T-helper 1 cell treated with Interleukin-12 subunit alpha and Interleukin-12 subunit beta and Interleukin-4 antibody, amounts not matched to agents 30 μg/mL and 1 μg/mL, for 36 hours (primary cell): Measurements from ENCODE around the gene IRAK4.
A peak's percentile ranks its signal among the peaks of the same experiment; 100 is the strongest.

Experiments
- H3K27ac Mint-ChIP-seq: one replicate; pipeline ENCODE4 v1.8.0; 2021; ENCODE audit warnings: mild to moderate bottlenecking, mixed read lengths
- H3K27me3 Mint-ChIP-seq: one replicate; pipeline ENCODE4 v1.8.0; 2021; ENCODE audit warnings: low read depth, mixed read lengths
- H3K36me3 Mint-ChIP-seq: one replicate; pipeline ENCODE4 v1.8.0; 2021; ENCODE audit warnings: low read depth, mixed read lengths
- H3K4me1 Mint-ChIP-seq: one replicate; pipeline ENCODE4 v1.8.0; 2021; ENCODE audit warnings: low read depth, mixed read lengths
- H3K4me3 Mint-ChIP-seq: one replicate; pipeline ENCODE4 v1.8.0; 2021; ENCODE audit warnings: mild to moderate bottlenecking, moderate library complexity, mixed read lengths
- H3K9me3 Mint-ChIP-seq: one replicate; pipeline ENCODE4 v1.8.0; 2021; ENCODE audit warnings: mixed read lengths

The IRAK4 gene

GRCh38 chr12:43805149-43805859, 46.6 kb downstream of the IRAK4 start:
- Mint-ChIP-seq H3K4me1 (peaks cover 24% of the 10 kb centered on the region), H3K9me3 (no peaks in the 10 kb centered on the region), H3K27me3 (no peaks in the 10 kb centered on the region), H3K4me3 (peak overlapping the region; percentile 94), H3K27ac (peak overlapping the region; percentile 87), H3K36me3 (peaks cover 15% of the 10 kb centered on the region)

- Mint-ChIP-seq H3K36me3 (peaks cover 10% of the 10 kb centered on the region), H3K27me3 (no peaks in the 10 kb centered on the region), H3K27ac (peak within 1 kb of the TSS; percentile 100), H3K9me3 (no peaks in the 10 kb centered on the region), H3K4me3 (peak within 1 kb of the TSS; percentile 100), H3K4me1 (peaks cover 24% of the 10 kb centered on the region)
These were observed 47.3 kb downstream of the IRAK4 start, which contains the start of gene TWF1 for GRCh38 chr12:43805860-43806736. TSS of gene TWF1 (minus strand) at chr12:43806317. CDS start at chr12:43806245, 72 bp downstream.

GRCh38 chr12:43806737-43807072, 48.0 kb downstream of the IRAK4 start:
- no peaks in the 10 kb centered on the region for H3K9me3 Mint-ChIP-seq
- H3K4me1 Mint-ChIP-seq = peaks cover 24% of the 10 kb centered on the region
- peak overlapping the region; percentile 100 for H3K27ac Mint-ChIP-seq
- H3K36me3 Mint-ChIP-seq = peaks cover 8% of the 10 kb centered on the region
- no peaks in the 10 kb centered on the region for H3K27me3 Mint-ChIP-seq
- H3K4me3 Mint-ChIP-seq = peak overlapping the region; percentile 100

DNA sequence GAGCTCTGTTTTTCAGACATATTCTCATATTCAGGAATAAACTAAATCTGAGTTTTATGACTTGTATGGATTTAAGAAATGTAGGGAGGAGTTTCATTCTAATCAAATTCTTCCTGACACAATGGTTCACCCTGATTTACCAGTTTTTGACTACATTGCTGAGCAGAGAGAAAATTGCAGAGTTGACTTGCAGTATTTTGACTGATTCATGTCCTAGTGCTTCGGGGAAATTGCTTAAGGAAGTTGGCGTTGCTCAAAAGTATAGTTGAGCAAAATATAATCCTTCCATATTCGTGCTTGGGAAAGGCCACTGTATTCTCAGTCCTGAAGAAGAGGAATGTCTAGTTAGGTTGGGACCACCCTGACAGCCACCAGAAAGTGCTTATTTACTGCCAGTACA, 48.6 kb downstream of the IRAK4 start:
- Mint-ChIP-seq H3K4me1 (peaks cover 23% of the 10 kb centered on the region), H3K36me3 (peaks cover 8% of the 10 kb centered on the region), H3K27ac (peak overlapping the region; percentile 100), H3K9me3 (no peaks in the 10 kb centered on the region), H3K27me3 (peaks cover 3% of the 10 kb centered on the region), H3K4me3 (no peak overlapping the region)

DNA sequence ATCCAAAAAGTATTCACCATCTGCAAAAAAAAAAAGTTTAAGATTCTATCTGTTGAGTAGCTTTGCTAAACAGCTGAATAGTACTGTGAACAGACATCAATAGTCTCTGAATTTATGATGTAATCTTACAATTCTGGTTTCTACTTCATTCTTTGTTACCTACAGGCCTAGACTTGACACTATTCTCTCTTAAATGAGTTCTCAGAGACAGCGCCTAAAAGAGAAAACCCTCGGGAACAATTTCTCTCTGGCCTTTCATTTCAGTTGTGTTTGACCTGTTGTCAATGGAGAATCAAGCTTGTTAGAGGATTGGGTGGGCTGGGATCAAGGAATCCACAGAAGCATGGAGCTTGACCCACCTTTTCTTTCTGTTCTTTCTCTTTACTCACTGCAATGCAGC, 53.3 kb downstream of the IRAK4 start:
- no peak overlapping the region for H3K4me3 Mint-ChIP-seq
- H3K4me1 Mint-ChIP-seq = peaks cover 4% of the 10 kb centered on the region
- no peaks in the 10 kb centered on the region for H3K36me3 Mint-ChIP-seq
- H3K27ac Mint-ChIP-seq = no peak overlapping the region
- H3K9me3 Mint-ChIP-seq = no peaks in the 10 kb centered on the region
- peaks cover 16% of the 10 kb centered on the region for H3K27me3 Mint-ChIP-seq

GRCh38 chr12:43812926-43813325, 54.2 kb downstream of the IRAK4 start:
- Mint-ChIP-seq H3K4me3 (no peak overlapping the region), H3K4me1 (no peaks in the 10 kb centered on the region), H3K27ac (no peak overlapping the region), H3K9me3 (no peaks in the 10 kb centered on the region), H3K27me3 (peaks cover 16% of the 10 kb centered on the region), H3K36me3 (no peaks in the 10 kb centered on the region)

GRCh38 chr12:43815416-43815815, 56.7 kb downstream of the IRAK4 start:
- Mint-ChIP-seq H3K4me1 (no peaks in the 10 kb centered on the region), H3K9me3 (no peaks in the 10 kb centered on the region), H3K27ac (no peak overlapping the region), H3K36me3 (no peaks in the 10 kb centered on the region), H3K27me3 (peaks cover 19% of the 10 kb centered on the region), H3K4me3 (no peak overlapping the region)

DNA sequence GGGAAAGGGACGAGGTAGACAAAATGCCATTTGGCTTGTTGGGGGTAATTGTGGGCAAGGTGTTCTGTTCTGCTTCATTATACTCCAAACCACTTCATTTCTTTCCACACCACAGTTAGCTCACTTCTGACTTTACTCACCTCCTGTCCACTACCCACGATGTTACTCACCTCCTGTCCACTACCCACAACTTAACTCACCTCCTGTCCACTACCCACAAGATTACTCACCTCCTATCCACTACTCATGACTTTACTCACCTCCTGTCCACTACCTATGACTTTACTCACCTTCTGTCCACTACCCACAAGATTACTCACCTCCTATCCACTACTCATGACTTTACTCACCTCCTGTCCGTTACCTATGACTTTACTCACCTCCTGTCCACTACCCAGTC, 57.4 kb downstream of the IRAK4 start:
- no peaks in the 10 kb centered on the region for H3K4me1 Mint-ChIP-seq
- no peaks in the 10 kb centered on the region for H3K9me3 Mint-ChIP-seq
- no peaks in the 10 kb centered on the region for H3K36me3 Mint-ChIP-seq
- no peak overlapping the region for H3K4me3 Mint-ChIP-seq
- no peak overlapping the region for H3K27ac Mint-ChIP-seq
- peaks cover 19% of the 10 kb centered on the region for H3K27me3 Mint-ChIP-seq

DNA sequence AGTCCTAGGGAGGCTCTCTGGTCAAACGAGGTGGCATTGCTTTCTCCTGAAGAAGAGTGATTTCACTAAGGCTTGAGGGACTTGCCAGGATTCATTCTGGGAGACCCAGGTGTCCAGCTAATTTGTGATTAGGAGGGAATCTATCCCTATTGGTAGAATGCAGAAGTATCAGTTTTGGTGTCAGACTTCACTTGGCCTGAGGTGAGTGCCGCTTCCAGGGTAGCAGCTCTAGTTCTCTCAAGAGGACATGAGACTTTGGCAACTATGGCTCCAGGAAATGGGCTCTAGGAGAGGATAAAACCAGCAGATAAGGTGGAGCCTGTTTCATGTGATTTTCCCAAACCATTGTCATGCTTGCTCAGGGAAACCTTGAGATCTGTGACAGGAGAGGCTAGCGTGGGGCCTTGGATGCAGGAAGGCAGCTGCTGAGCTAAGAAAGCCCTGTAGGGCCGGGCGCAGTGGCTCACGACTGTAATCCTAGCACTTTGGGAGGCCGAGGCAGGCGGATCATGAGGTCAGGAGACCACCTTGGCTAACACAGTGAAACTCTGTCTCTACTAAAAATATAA, 65.5 kb downstream of the IRAK4 start:
- Mint-ChIP-seq H3K27me3 (peaks cover 16% of the 10 kb centered on the region), H3K4me1 (no peaks in the 10 kb centered on the region), H3K9me3 (no peaks in the 10 kb centered on the region), H3K4me3 (no peak overlapping the region), H3K36me3 (no peaks in the 10 kb centered on the region), H3K27ac (no peak overlapping the region)

- H3K9me3 Mint-ChIP-seq = no peaks in the 10 kb centered on the region
- H3K27me3 Mint-ChIP-seq = peaks cover 24% of the 10 kb centered on the region
- peaks cover 1% of the 10 kb centered on the region for H3K4me1 Mint-ChIP-seq
- no peaks in the 10 kb centered on the region for H3K36me3 Mint-ChIP-seq
- no peak overlapping the region for H3K27ac Mint-ChIP-seq
- H3K4me3 Mint-ChIP-seq = no peak overlapping the region
These were observed 67.9 kb downstream of the IRAK4 start for GRCh38 chr12:43826681-43827080.

DNA sequence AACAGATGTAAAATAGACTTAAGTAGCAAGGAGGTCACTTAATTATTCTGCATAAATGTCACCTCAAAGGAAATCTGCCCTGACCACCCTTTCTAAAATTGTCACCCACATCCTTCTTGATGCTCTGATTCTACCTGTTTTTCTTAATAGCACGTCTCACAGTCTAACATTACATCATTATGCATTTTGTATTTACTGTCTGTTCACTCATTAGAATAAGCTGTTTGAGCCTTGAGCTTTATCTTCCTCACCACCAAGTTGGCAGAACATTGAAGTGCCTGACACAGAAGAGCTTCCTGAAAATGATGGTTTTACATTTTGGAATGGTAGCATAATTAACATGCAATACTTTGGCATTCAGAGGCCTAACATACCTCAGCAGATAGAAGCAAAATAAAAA, 68.3 kb downstream of the IRAK4 start:
- no peak overlapping the region for H3K4me3 Mint-ChIP-seq

GRCh38 chr12:43832463-43833168, 73.9 kb downstream of the IRAK4 start:
- no peak overlapping the region for H3K27ac Mint-ChIP-seq
- H3K27me3 Mint-ChIP-seq = peaks cover 50% of the 10 kb centered on the region
- peaks cover 25% of the 10 kb centered on the region for H3K4me1 Mint-ChIP-seq
- no peaks in the 10 kb centered on the region for H3K9me3 Mint-ChIP-seq
- peaks cover 2% of the 10 kb centered on the region for H3K36me3 Mint-ChIP-seq
- no peak overlapping the region for H3K4me3 Mint-ChIP-seq

More for the DNA sequence above, 68.3 kb downstream of the IRAK4 start:
- Mint-ChIP-seq H3K9me3 (no peaks in the 10 kb centered on the region), H3K27me3 (peaks cover 28% of the 10 kb centered on the region), H3K27ac (no peak overlapping the region), H3K36me3 (no peaks in the 10 kb centered on the region), H3K4me1 (peaks cover 5% of the 10 kb centered on the region)

DNA sequence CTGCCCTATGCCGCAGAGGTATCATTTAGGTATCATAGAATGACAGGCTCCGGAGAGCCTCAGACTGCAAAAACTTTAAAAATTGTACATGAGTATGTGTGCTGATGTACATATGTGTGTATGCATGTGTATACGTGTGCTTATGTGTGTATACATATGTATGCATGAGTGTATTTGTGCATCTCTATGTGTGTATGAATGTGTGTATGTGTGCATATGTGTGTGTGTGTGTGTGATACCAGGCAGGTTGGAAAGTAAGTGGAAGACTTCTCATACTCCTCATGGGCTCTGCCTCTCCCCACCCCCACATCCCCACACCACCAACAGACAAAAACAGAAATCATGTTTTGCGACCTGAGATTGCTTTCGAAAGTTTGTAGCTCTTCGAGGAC, 76.5 kb downstream of the IRAK4 start:
- Mint-ChIP-seq H3K9me3 (no peaks in the 10 kb centered on the region), H3K4me3 (peak overlapping the region; percentile 87), H3K27me3 (peaks cover 45% of the 10 kb centered on the region), H3K4me1 (peaks cover 25% of the 10 kb centered on the region), H3K27ac (peak overlapping the region; percentile 75), H3K36me3 (peaks cover 2% of the 10 kb centered on the region)
